CD8-positive, alpha-beta memory T cell (primary cell): ENCODE results near the gene NES. TPM values are rescaled to one million over a fixed set of nuclear protein-coding genes. Genes with fewer than 3 reads are reported as not detected.

Experiments used
- CTCF ChIA-PET: fragments of 350-600 bp; sonication (Branson Sonifier 250); formaldehyde crosslinking; loops from one replicate; lab custom pipeline; 2021; ENCODE audit warnings: antibody characterized with exemption; lab: Charles Lee
- POLR2A ChIA-PET: fragments of 350-600 bp; sonication (Branson Sonifier 250); formaldehyde crosslinking; loops from one replicate; lab custom pipeline; 2021; ENCODE audit warnings: antibody characterized with exemption; lab: Charles Lee
- DNase-seq, 5 donors: peaks; one replicate each; pipeline versions ENCODE4 v3.0.0 to v3.0.0-alpha.2; 2020 to 2022; ENCODE audit warnings: mixed read lengths in 1 of 5
- H3K27ac ChIP-seq: one replicate; pipeline ENCODE4 v1.7.0; 2013; ENCODE audit warnings: low read depth, mild to moderate bottlenecking, low read length, moderate library complexity
- H3K27me3 ChIP-seq: 2 replicates; pipeline ENCODE4 v1.7.0; 2013; ENCODE audit warnings: low read length, mild to moderate bottlenecking; ENCODE audit not compliant: insufficient read depth, poor library complexity, severe bottlenecking
- H3K36me3 ChIP-seq: 2 replicates; pipeline ENCODE4 v1.7.0; 2013; ENCODE audit warnings: mild to moderate bottlenecking, low read length, moderate library complexity; ENCODE audit not compliant: insufficient read depth
- H3K4me1 ChIP-seq: 2 replicates; pipeline ENCODE4 v1.7.0; 2013; ENCODE audit warnings: mild to moderate bottlenecking, low read length, moderate library complexity; ENCODE audit not compliant: insufficient read depth
- H3K4me3 ChIP-seq: 2 replicates; pipeline ENCODE4 v1.7.0; 2013; ENCODE audit warnings: mild to moderate bottlenecking, low read length
- H3K9me3 ChIP-seq: 2 replicates; pipeline ENCODE4 v1.7.0; 2013; ENCODE audit warnings: mild to moderate bottlenecking, low read length
- H3K27ac Mint-ChIP-seq, 8 donors: one replicate each; pipeline ENCODE4 v1.8.0; 2020 to 2021; ENCODE audit warnings: mixed read lengths in 8 of 8, mild to moderate bottlenecking in 6 of 8, inconsistent platforms in 3 of 8, moderate library complexity in 3 of 8
- H3K27me3 Mint-ChIP-seq, 2 donors: one replicate each; pipeline ENCODE4 v1.8.0; 2020 to 2021; ENCODE audit warnings: mixed read lengths in 2 of 2, mild to moderate bottlenecking in 1 of 2, moderate library complexity in 1 of 2
- H3K36me3 Mint-ChIP-seq, 3 donors: one replicate each; pipeline ENCODE4 v1.8.0; 2020 to 2021; ENCODE audit warnings: mixed read lengths in 3 of 3, inconsistent platforms in 1 of 3, mild to moderate bottlenecking in 1 of 3
- H3K4me1 Mint-ChIP-seq, 3 donors: one replicate each; pipeline ENCODE4 v1.8.0; 2020 to 2021; ENCODE audit warnings: mixed read lengths in 3 of 3, inconsistent platforms in 1 of 3, mild to moderate bottlenecking in 1 of 3
- H3K4me3 Mint-ChIP-seq, 7 donors: one replicate each; pipeline ENCODE4 v1.8.0; 2020 to 2021; ENCODE audit warnings: mixed read lengths in 7 of 7, mild to moderate bottlenecking in 6 of 7, moderate library complexity in 4 of 7, inconsistent platforms in 2 of 7
- H3K9me3 Mint-ChIP-seq, 5 donors: one replicate each; pipeline ENCODE4 v1.8.0; 2020 to 2022; ENCODE audit warnings: mixed read lengths in 5 of 5, mild to moderate bottlenecking in 3 of 5, moderate library complexity in 2 of 5, inconsistent platforms in 1 of 5
- polyA plus RNA-seq: library from polyadenylated mRNA; unstranded; fragments of 300-500 nt; fragmentation: Illumina TruSeq; gene quantifications from one replicate; pipeline ENCODE4 v1.2.3, GENCODE V29; 2021
- total RNA-seq, 2 experiments: library from RNA; stranded (reverse); gene quantifications; one replicate each; pipeline ENCODE4 v1.2.3, GENCODE V29; 2021

The NES gene
- total and polyA plus RNA-seq, 3 experiments from 2014 or later = not detected

- Mint-ChIP-seq H3K4me3 (peak overlapping the region in 2 of 7 donors; percentile 61 to 76), H3K4me1 (peaks cover 12 to 33% (median 18%) of the 10 kb centered on the region in 3 donors), H3K9me3 (no peaks in the 10 kb centered on the region), H3K36me3 (no peaks in the 10 kb centered on the region), H3K27me3 (peaks cover 46 to 59% of the 10 kb centered on the region in 2 donors), H3K27ac (peak overlapping the region in 1 of 8 donors; percentile 83)
- H3K36me3 ChIP-seq = no peaks in the 10 kb centered on the region
- H3K4me3 ChIP-seq = no peak overlapping the region
- DNase-seq = peak; percentile 63 to 84 (median 70)
- no peak overlapping the region for H3K27ac ChIP-seq
- H3K9me3 ChIP-seq = no peaks in the 10 kb centered on the region
- ChIA-PET CTCF (interaction anchor here (0.6 to 6.8 kb wide), 36 partner anchors 9 to 308 kb away, joined by 3 to 183 read pairs (median 5); partner anchors contain the start of genes CRABP2, HDGF, INSRR and ISG20L2), POLR2A (interaction anchor here (1.3 to 1.9 kb wide), 2 partner anchors 37 to 39 kb away, joined by 4 to 9 read pairs; partner anchors contain the start of genes ISG20L2 and METTL25B)
- H3K4me1 ChIP-seq = peaks cover 7% of the 10 kb centered on the region
- H3K27me3 ChIP-seq = peaks cover 25% of the 10 kb centered on the region
Observed at GRCh38 chr1:156689035-156689952, 12.1 kb upstream of the NES start.

GRCh38 chr1:156684227-156684782 lies 7.1 kb upstream of the NES start:
- Histone ChIP-seq H3K9me3 (no peaks in the 10 kb centered on the region), H3K4me3 (no peak overlapping the region), H3K4me1 (peaks cover 9% of the 10 kb centered on the region), H3K27ac (no peak overlapping the region), H3K27me3 (peaks cover 15% of the 10 kb centered on the region), H3K36me3 (no peaks in the 10 kb centered on the region)
- Mint-ChIP-seq H3K36me3 (no peaks in the 10 kb centered on the region), H3K4me1 (peaks cover 7 to 18% (median 15%) of the 10 kb centered on the region in 3 donors), H3K27ac (no peak overlapping the region), H3K4me3 (no peak overlapping the region), H3K27me3 (peaks cover 39 to 53% of the 10 kb centered on the region in 2 donors), H3K9me3 (no peaks in the 10 kb centered on the region)
- no peak for DNase-seq
- ChIA-PET CTCF (interaction anchor here (1.0 to 2.3 kb wide), 5 partner anchors 22 to 60 kb away, joined by 3 to 20 read pairs (median 4); partner anchors contain the start of genes CRABP2, ISG20L2 and METTL25B), POLR2A (no interaction called here)

- Mint-ChIP-seq H3K4me3 (no peak overlapping the region), H3K9me3 (no peaks in the 10 kb centered on the region), H3K27me3 (peaks cover 45 to 60% of the 10 kb centered on the region in 2 donors), H3K27ac (no peak overlapping the region), H3K36me3 (no peaks in the 10 kb centered on the region), H3K4me1 (peaks cover 13 to 26% (median 25%) of the 10 kb centered on the region in 3 donors)
- peaks cover 30% of the 10 kb centered on the region for H3K27me3 ChIP-seq
- no peaks in the 10 kb centered on the region for H3K36me3 ChIP-seq
- ChIA-PET CTCF (interaction anchor here (0.8 to 1.6 kb wide), 5 partner anchors 10 to 55 kb away, joined by 3 to 8 read pairs (median 3); partner anchors contain the start of genes ISG20L2 and METTL25B), POLR2A (no interaction called here)
- peaks cover 18% of the 10 kb centered on the region for H3K4me1 ChIP-seq
- no peak overlapping the region for H3K27ac ChIP-seq
- H3K4me3 ChIP-seq = no peak overlapping the region
- DNase-seq = no peak
- H3K9me3 ChIP-seq = no peaks in the 10 kb centered on the region
Observed at GRCh38 chr1:156682166-156682890, 5.1 kb upstream of the NES start.

GRCh38 chr1:156681196-156681960 lies 4.2 kb upstream of the NES start:
- H3K27ac Mint-ChIP-seq = no peak overlapping the region
- H3K9me3 ChIP-seq = no peaks in the 10 kb centered on the region

GRCh38 chr1:156680056-156680455 lies 2.8 kb upstream of the NES start:
- peaks cover 19% of the 10 kb centered on the region for H3K4me1 ChIP-seq
- H3K9me3 ChIP-seq = no peaks in the 10 kb centered on the region
- no peak overlapping the region for H3K27ac Mint-ChIP-seq
- no peak overlapping the region for H3K4me3 ChIP-seq
- H3K36me3 ChIP-seq = no peaks in the 10 kb centered on the region
- no peak overlapping the region for H3K27ac ChIP-seq
- peaks cover 48 to 70% of the 10 kb centered on the region in 2 donors for H3K27me3 Mint-ChIP-seq
- no peaks in the 10 kb centered on the region for H3K36me3 Mint-ChIP-seq
- H3K9me3 Mint-ChIP-seq = no peaks in the 10 kb centered on the region
- H3K4me3 Mint-ChIP-seq = no peak overlapping the region
- peaks cover 36% of the 10 kb centered on the region for H3K27me3 ChIP-seq
- ChIA-PET POLR2A (no interaction called here), CTCF (interaction anchor here (1.0 kb wide), 1 partner anchor 9 kb away, joined by 5 read pairs; no protein-coding TSS in a partner anchor)
- H3K4me1 Mint-ChIP-seq = peaks cover 13 to 29% (median 27%) of the 10 kb centered on the region in 3 donors
- DNase-seq = no peak

More at GRCh38 chr1:156681196-156681960, 4.2 kb upstream of the NES start:
- no peak overlapping the region for H3K4me3 Mint-ChIP-seq
- H3K9me3 Mint-ChIP-seq = no peaks in the 10 kb centered on the region
- H3K27me3 Mint-ChIP-seq = peaks cover 48 to 64% of the 10 kb centered on the region in 2 donors
- ChIA-PET CTCF (interaction anchor here (1.6 kb wide), 1 partner anchor 54 kb away, joined by 8 read pairs; no protein-coding TSS in a partner anchor), POLR2A (no interaction called here)
- peaks cover 13 to 29% (median 27%) of the 10 kb centered on the region in 3 donors for H3K4me1 Mint-ChIP-seq
- Histone ChIP-seq H3K27me3 (peaks cover 31% of the 10 kb centered on the region), H3K4me3 (no peak overlapping the region), H3K27ac (no peak overlapping the region), H3K4me1 (peaks cover 19% of the 10 kb centered on the region), H3K36me3 (no peaks in the 10 kb centered on the region)
- DNase-seq = no peak
- H3K36me3 Mint-ChIP-seq = no peaks in the 10 kb centered on the region

GRCh38 chr1:156677616-156678596 lies 699 bp upstream of the NES start:
- Mint-ChIP-seq H3K27me3 (peaks cover 48 to 73% of the 10 kb centered on the region in 2 donors), H3K36me3 (no peaks in the 10 kb centered on the region), H3K4me1 (peaks cover 8 to 16% (median 13%) of the 10 kb centered on the region in 3 donors), H3K9me3 (no peaks in the 10 kb centered on the region), H3K4me3 (peak overlapping the region in 4 of 7 donors; percentile 20 to 54 (median 38)), H3K27ac (peak overlapping the region in 1 of 8 donors; percentile 3)
- ChIA-PET CTCF (interaction anchor here (0.7 to 3.5 kb wide), 17 partner anchors 10 to 388 kb away, joined by 3 to 16 read pairs (median 4); partner anchors contain the start of genes CRABP2, ISG20L2 and METTL25B), POLR2A (no interaction called here)
- peaks cover 10% of the 10 kb centered on the region for H3K4me1 ChIP-seq
- peak overlapping the region; percentile 26 for H3K4me3 ChIP-seq
- no peaks in the 10 kb centered on the region for H3K9me3 ChIP-seq
- peak overlapping the region; percentile 33 for H3K27ac ChIP-seq
- H3K36me3 ChIP-seq = no peaks in the 10 kb centered on the region
- DNase-seq = peak in 3 of 5 donors; percentile 8 to 38 (median 27)
- peaks cover 39% of the 10 kb centered on the region for H3K27me3 ChIP-seq
